Activated CD4-positive, alpha-beta memory T cell treated with anti-CD3 and anti-CD28 coated beads, Interleukin-2, amount 10 ng/mL, durations not matched to agents 7 days and 5 days (primary cell): ENCODE measurements around the gene GHDC. TPM values are rescaled to one million over a fixed set of nuclear protein-coding genes. Genes with fewer than 3 reads are reported as not detected.
"Not testable (repeated sequence)": the region's sequence is repeated elsewhere in the genome, so short reads cannot be mapped to it uniquely, and the experiment has no call there.

Source experiments
- CTCF ChIA-PET: fragments of 350-600 bp; sonication (Branson Sonifier 250); formaldehyde crosslinking; loops from one replicate; lab custom pipeline; 2021; ENCODE audit warnings: antibody characterized with exemption, inconsistent platforms; lab: Charles Lee
- POLR2A ChIA-PET: fragments of 350-600 bp; sonication (Branson Sonifier 250); formaldehyde crosslinking; loops from one replicate; lab custom pipeline; 2021; ENCODE audit warnings: antibody characterized with exemption; lab: Charles Lee
- DNase-seq: peaks from one replicate; pipeline ENCODE4 v3.0.0-alpha.2; 2020
- H3K27ac Mint-ChIP-seq: one replicate; pipeline ENCODE4 v1.8.0; 2021; ENCODE audit warnings: mild to moderate bottlenecking, mixed read lengths
- H3K27me3 Mint-ChIP-seq: one replicate; pipeline ENCODE4 v1.8.0; 2021; ENCODE audit warnings: mixed read lengths
- H3K36me3 Mint-ChIP-seq: one replicate; pipeline ENCODE4 v1.8.0; 2021; ENCODE audit warnings: low read depth, mixed read lengths
- H3K4me1 Mint-ChIP-seq: one replicate; pipeline ENCODE4 v1.8.0; 2021; ENCODE audit warnings: mixed read lengths
- H3K4me3 Mint-ChIP-seq: one replicate; pipeline ENCODE4 v1.8.0; 2021; ENCODE audit warnings: mild to moderate bottlenecking, mixed read lengths
- H3K9me3 Mint-ChIP-seq: one replicate; pipeline ENCODE4 v1.8.0; 2021; ENCODE audit warnings: mixed read lengths
- total RNA-seq, 2 experiments: library from RNA; stranded (reverse); gene quantifications; one replicate each; pipeline ENCODE4 v1.2.3, GENCODE V29; 2021

GHDC gene
- total RNA-seq, 2 experiments from 2014 or later = 17.3 to 19.1 TPM

DNA sequence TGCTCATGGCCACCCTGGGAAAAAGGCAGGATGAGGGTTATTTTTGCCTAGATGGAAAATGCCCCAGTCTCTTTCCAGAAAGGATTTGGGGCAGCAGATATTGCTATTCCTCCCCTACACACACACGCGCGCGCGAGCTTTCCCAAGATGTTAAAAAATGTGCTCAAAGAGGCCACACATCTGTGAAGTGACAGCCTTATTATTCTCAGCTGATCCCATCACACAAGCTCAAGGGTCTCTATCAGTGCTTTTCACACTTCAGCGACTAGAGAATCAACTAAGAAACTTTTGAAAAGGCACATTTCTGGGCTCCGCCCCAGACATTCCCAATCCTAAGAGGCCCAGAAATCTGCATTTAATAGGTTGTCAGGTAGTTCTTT is 33.8 kb downstream of the GHDC start:
- DNase-seq = no peak
- H3K4me1 Mint-ChIP-seq = peaks cover 8% of the 10 kb centered on the region
- no peak overlapping the region for H3K27ac Mint-ChIP-seq
- H3K4me3 Mint-ChIP-seq = no peak overlapping the region
- H3K9me3 Mint-ChIP-seq = no peaks in the 10 kb centered on the region
- POLR2A ChIA-PET = no interaction called here
- H3K27me3 Mint-ChIP-seq = no peaks in the 10 kb centered on the region
- CTCF ChIA-PET = no interaction called here
- H3K36me3 Mint-ChIP-seq = no peaks in the 10 kb centered on the region

DNA sequence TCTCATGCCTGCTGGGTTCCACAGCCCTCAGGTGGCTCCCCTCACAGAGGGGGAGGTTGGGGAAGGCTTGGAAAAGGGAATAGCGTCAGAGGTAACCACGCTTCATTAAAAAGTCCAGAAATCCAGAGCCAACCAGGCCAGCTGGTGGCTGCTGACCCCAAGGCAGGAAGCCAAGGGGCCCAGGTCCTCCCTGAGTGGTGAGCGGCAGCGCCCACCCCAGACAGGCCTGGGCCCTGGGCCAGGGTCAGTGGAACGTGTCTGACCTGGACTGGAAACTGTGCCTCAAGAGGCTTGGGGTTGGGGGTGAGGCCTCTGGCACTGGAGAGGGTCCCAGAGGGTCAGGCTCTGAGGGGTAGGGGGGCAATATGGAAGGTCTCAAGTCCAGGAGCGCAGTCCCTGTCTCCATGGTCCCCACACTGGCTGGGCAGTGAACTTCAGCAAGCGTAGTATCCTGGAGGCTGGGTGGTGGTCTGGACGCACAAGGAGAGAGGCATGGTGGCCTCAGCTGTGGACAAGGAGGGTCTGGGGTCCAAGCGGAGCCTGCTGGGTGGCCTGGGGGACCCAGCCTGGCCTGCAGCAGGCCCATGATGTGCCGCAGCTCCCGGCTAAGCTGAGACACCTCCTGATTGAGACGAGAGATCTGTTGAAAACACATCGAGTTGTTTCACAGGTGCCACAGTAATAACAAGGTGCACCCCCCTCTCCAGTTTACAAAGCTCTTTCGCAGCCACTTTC is 34.3 kb downstream of the GHDC start:
- DNase-seq = no peak
- POLR2A ChIA-PET = no interaction called here
- H3K4me1 Mint-ChIP-seq = peaks cover 14% of the 10 kb centered on the region
- H3K27ac Mint-ChIP-seq = no peak overlapping the region
- H3K4me3 Mint-ChIP-seq = no peak overlapping the region
- H3K9me3 Mint-ChIP-seq = no peaks in the 10 kb centered on the region
- peaks cover under 1% of the 10 kb centered on the region for H3K36me3 Mint-ChIP-seq
- CTCF ChIA-PET = no interaction called here
- H3K27me3 Mint-ChIP-seq = no peaks in the 10 kb centered on the region

DNA sequence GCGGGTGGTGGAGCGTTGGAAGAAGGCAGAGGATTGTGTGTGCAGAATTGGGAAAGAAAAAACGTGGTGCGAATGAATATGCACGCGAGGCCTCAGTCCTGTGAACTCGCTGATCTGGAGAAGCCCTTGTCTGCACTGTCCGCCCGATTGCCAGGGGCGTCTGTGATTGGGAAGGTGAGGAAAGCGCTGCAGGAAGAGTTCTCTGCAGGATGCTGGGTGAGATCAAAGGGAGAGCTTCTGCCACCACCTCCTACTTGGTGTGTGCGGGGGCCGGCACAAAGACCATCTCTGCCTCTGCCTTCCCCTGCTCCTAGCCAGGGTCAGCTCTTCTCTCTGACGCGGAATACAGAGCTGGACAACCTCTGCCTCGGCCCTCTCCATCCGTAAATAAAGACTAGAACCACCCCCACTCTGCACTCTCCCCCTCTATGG is 38.7 kb downstream of the GHDC start:
- peak overlapping the region; percentile 42 for H3K27ac Mint-ChIP-seq
- no peaks in the 10 kb centered on the region for H3K27me3 Mint-ChIP-seq
- H3K4me1 Mint-ChIP-seq = peaks cover 44% of the 10 kb centered on the region
- ChIA-PET CTCF (no interaction called here), POLR2A (interaction anchor here (0.7 to 6.5 kb wide), 5 partner anchors 24 to 233 kb away, joined by 3 to 30 read pairs (median 4); partner anchors contain the start of genes DHX58, KAT2A and KCNH4)
- no peaks in the 10 kb centered on the region for H3K9me3 Mint-ChIP-seq
- peaks cover 16% of the 10 kb centered on the region for H3K36me3 Mint-ChIP-seq
- no peak for DNase-seq
- H3K4me3 Mint-ChIP-seq = peak overlapping the region; percentile 92

DNA sequence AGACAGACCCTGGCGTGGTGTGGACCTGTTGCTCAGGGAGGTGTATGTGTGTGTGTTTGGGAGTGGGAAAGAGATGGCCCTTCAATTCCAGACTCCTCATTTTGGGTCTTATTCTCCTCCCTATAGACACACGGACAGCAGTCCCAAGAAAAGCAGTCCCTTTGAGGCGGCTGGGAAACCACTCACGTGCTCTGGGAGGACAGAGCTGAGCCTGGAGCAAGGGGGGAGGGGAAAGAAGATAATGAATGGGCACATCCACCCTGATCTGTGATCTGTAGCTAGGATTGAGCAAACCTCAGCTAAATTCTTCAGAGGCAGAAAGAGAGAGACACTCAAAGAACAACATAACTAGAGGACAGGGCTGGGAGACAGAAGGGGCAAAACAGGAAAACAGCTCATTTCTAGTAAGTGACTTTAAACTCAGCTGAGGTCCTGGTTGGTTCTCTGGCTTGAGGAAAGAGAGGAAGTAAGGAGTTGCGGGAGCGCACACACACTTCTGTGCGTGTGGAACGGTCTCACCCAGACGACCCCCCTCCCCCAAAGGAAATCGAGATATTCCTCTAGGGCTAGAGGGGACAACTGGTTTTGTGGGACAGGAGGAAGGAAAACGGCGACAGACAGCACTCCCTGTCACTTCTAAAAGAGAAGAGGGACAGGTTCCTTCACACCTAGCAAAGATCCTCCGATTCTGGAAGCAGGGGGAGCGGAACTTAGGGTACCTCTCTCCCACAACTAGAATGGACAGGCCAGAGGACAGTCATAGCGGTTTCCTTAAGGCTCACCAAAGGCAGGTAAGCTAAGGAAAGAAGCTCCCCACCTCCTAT is 40.2 kb downstream of the GHDC start:
- peak overlapping the region; percentile 86 for H3K27ac Mint-ChIP-seq
- peaks cover 45% of the 10 kb centered on the region for H3K4me1 Mint-ChIP-seq
- POLR2A ChIA-PET = interaction anchor here (0.7 to 6.5 kb wide), 19 partner anchors 9 to 290 kb away, joined by 3 to 30 read pairs (median 3); partner anchors contain the start of genes CNP, DHX58, DNAJC7 and GHDC
- H3K27me3 Mint-ChIP-seq = no peaks in the 10 kb centered on the region
- peak overlapping the region; percentile 92 for H3K4me3 Mint-ChIP-seq
- H3K36me3 Mint-ChIP-seq = peaks cover 16% of the 10 kb centered on the region
- CTCF ChIA-PET = interaction anchor here (1.1 to 2.5 kb wide), 3 partner anchors 8 to 138 kb away, joined by 3 to 7 read pairs (median 6); partner anchors contain the start of genes DNAJC7 and KCNH4
- no peak for DNase-seq
- no peaks in the 10 kb centered on the region for H3K9me3 Mint-ChIP-seq

DNA sequence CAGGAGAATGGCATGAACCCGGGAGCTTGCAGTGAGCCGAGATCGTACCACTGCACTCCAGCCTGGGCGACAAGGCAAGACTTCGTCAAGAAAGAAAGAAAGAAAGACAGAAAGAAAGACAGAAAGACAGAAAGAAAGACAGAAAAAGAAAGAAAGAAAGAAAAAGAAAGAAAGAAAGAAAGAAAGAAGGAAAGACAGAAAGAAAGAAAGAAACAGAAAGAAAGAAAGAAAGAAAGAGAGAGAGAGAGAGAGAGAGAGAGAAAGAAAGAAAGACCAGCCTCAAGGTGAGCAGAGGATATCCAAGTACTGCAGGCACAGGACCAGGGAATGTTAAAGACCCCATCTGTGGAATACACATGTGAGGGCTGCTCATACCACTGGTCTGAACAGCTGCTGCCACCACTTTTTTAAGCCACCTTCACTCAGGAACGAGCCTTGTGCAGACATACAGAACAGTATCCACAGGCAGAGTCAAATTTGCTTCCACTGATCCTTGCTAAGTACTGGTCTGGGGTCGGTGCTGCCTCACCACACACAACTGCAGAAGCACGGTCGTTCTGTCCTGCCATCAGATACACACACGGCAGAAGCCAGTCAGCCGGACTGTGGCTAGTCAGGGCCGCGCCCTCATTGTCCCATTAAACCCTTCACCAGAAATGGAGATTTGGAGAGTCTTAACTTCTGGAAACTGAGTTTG is 47.2 kb downstream of the GHDC start:
- POLR2A ChIA-PET = no interaction called here
- Mint-ChIP-seq H3K36me3 (peaks cover 31% of the 10 kb centered on the region), H3K27ac (no peak overlapping the region), H3K4me1 (peaks cover 21% of the 10 kb centered on the region), H3K4me3 (no peak overlapping the region), H3K27me3 (no peaks in the 10 kb centered on the region), H3K9me3 (no peaks in the 10 kb centered on the region)
- DNase-seq = no peak
- CTCF ChIA-PET = no interaction called here

DNA sequence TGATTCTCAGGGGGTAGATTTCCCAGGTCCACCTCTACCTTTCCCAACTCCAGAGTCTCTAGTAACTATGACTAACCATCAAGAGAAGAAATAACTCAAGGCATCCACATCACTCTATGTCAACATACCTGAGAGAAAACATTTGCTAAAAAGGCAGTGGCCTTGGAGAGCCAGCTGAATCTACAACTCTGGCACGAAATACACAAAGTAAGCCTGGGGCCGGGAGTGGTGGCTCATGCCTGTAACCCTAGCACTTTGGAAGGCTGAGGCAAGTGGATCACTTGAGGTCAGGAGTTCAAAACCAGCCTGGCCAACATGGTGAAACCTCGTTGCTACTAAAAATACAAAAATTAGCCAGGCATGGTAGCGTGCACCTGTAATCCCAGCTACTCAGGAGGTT is 51.2 kb downstream of the GHDC start:
- H3K27me3 Mint-ChIP-seq, H3K9me3 Mint-ChIP-seq, DNase-seq, H3K4me3 Mint-ChIP-seq, H3K4me1 Mint-ChIP-seq, H3K27ac Mint-ChIP-seq, CTCF ChIA-PET: not testable (repeated sequence)
- H3K36me3 Mint-ChIP-seq = peaks cover 35% of the 10 kb centered on the region
- POLR2A ChIA-PET = interaction anchor here (1.0 to 1.2 kb wide), 2 partner anchors 11 kb away, joined by 3 to 5 read pairs; no protein-coding TSS in a partner anchor

DNA sequence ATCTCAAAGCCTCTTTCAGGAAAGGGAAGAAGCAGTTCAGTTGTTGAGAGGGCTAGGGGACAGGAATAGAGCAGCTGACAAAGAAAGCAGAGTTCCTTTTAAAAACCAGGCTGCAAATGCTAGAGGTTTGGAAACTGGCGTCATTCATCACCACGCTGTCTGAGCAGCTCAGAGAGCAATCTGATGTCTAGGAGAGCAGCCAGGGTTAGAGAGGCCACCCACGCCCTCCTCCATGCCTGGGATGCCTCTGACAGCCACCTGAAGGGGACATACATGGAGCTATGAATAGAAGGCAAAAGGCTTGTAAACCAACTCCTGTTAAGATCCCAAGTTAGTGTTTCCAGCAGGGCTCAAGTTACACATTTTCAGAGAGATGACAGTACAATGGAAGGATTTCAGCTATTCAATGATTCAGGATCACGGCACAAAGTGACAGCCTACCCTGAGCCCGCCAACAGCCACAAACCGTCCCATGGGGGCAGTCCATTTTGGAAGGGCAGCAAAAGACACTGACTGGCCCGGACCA is 51.9 kb downstream of the GHDC start:
- no peak overlapping the region for H3K27ac Mint-ChIP-seq
- CTCF ChIA-PET = no interaction called here
- POLR2A ChIA-PET = interaction anchor here (1.0 to 1.2 kb wide), 2 partner anchors 10 to 11 kb away, joined by 3 to 5 read pairs; no protein-coding TSS in a partner anchor

DNA sequence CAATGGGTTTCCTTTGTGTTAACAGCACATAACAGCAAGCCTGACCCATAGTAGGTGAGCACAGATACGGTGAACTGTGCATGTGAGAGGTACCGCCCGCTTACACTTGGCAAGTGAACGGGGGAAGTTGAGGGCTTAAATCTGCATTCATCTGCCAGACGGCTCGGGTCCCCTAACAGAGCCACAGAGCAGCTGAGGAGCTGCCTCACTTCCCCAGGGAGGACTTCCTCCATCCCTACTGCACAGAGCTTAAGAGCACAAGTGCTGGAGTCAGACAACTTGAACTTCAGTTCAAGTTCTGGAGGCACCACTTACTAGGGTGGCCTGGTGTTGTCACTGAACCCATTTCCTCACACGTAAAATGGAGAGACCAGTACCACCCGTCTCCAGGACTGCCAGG is 52.9 kb downstream of the GHDC start:
- H3K4me1 Mint-ChIP-seq = peaks cover 10% of the 10 kb centered on the region
- no peaks in the 10 kb centered on the region for H3K9me3 Mint-ChIP-seq
- H3K36me3 Mint-ChIP-seq = peaks cover 29% of the 10 kb centered on the region
- ChIA-PET POLR2A (no interaction called here), CTCF (interaction anchor here (0.9 kb wide), 1 partner anchor 9 kb away, joined by 3 read pairs; no protein-coding TSS in a partner anchor)
- no peaks in the 10 kb centered on the region for H3K27me3 Mint-ChIP-seq
- DNase-seq = no peak
- no peak overlapping the region for H3K4me3 Mint-ChIP-seq
- H3K27ac Mint-ChIP-seq = no peak overlapping the region

More for the DNA sequence above, 51.9 kb downstream of the GHDC start:
- H3K4me3 Mint-ChIP-seq = no peak overlapping the region
- DNase-seq = no peak
- H3K36me3 Mint-ChIP-seq = peaks cover 33% of the 10 kb centered on the region
- no peaks in the 10 kb centered on the region for H3K27me3 Mint-ChIP-seq
- H3K9me3 Mint-ChIP-seq = no peaks in the 10 kb centered on the region
- peaks cover 6% of the 10 kb centered on the region for H3K4me1 Mint-ChIP-seq

DNA sequence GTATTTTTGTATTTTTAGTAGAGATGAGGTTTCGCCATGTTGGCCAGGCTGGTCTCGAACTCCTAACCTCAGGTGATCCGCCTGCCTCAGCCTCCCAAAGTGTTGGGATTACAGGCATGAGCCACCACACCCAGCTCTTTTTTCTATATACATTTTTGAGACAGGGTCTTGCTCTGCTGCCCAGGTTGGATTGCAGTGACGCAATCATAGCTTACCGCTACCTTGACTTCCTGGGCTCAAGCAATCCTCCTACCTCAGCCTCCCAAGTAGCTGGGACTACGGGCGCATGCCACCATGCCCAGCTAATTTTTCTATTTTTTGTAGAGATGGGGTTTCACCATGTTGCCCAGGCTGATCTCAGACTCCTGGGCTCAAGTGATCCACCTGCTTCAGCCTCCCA is 53.6 kb downstream of the GHDC start:
- Mint-ChIP-seq H3K4me1 (peaks cover 17% of the 10 kb centered on the region), H3K36me3 (peaks cover 33% of the 10 kb centered on the region)
- H3K9me3 Mint-ChIP-seq, H3K27ac Mint-ChIP-seq, H3K4me3 Mint-ChIP-seq, CTCF ChIA-PET, H3K27me3 Mint-ChIP-seq, DNase-seq: not testable (repeated sequence)
- POLR2A ChIA-PET = interaction anchor here (1.1 kb wide), 1 partner anchor 13 kb away, joined by 3 read pairs; no protein-coding TSS in a partner anchor

Other genes with a start within 250 kb of the GHDC start
- 10 to 100 TPM; 89.8 to 91.0 TPM for gene CNP, start 227.7 kb downstream of the GHDC start, total RNA-seq
- 10 to 100 TPM; 88.7 to 95.1 TPM for gene DNAJC7, start 177.1 kb downstream of the GHDC start, total RNA-seq
- gene NKIRAS2, start 174.4 kb downstream of the GHDC start, total RNA-seq = 10 to 100 TPM; 21.3 to 22.7 TPM
- gene C17orf113, start 143.9 kb downstream of the GHDC start, total RNA-seq = under 1 TPM in 1 of 2 experiments, not detected in 1; 0.05 TPM
- not detected for gene ZNF385C, start 96.0 kb downstream of the GHDC start, total RNA-seq
- 10 to 100 TPM; 97.0 to 97.3 TPM for gene DHX58, start 81.8 kb downstream of the GHDC start, total RNA-seq
- gene KAT2A, start 73.1 kb downstream of the GHDC start, total RNA-seq = 10 to 100 TPM; 25.7 to 26.7 TPM
- under 1 TPM in 1 of 2 experiments, not detected in 1; 0.18 TPM for gene HSPB9, start 71.7 kb downstream of the GHDC start, total RNA-seq
- gene RAB5C, start 39.5 kb downstream of the GHDC start, total RNA-seq = 10 to 100 TPM; 95.8 to 97.3 TPM
- under 1 TPM; 0.05 to 0.08 TPM for gene KCNH4, start 13.4 kb downstream of the GHDC start, total RNA-seq
- not detected for gene HCRT, start 9.0 kb downstream of the GHDC start, total RNA-seq
- 100 to 1,000 TPM; 163 to 171 TPM for gene STAT5B, start 81.9 kb upstream of the GHDC start, total RNA-seq
- 10 to 100 TPM; 88.4 to 96.7 TPM for gene STAT5A, start 94.0 kb upstream of the GHDC start, total RNA-seq
- 100 to 1,000 TPM; 130 to 135 TPM for gene STAT3, start 193.9 kb upstream of the GHDC start, total RNA-seq
- 1 to 10 TPM; 1.0 to 1.1 TPM for gene CAVIN1, start 228.8 kb upstream of the GHDC start, total RNA-seq